NT2/D1 (cell line): ENCODE results near the gene FARP1.

Experiments used
- SUZ12 ChIP-seq: IDR thresholded peaks from 2 replicates; pipeline ENCODE4 v1.6.1; 2011; ENCODE audit not compliant: insufficient read length, insufficient read depth; ENCODE audit errors: extremely low read depth
- YY1 ChIP-seq: IDR thresholded peaks from 2 replicates; pipeline ENCODE4 v1.6.1; 2011; ENCODE audit not compliant: insufficient read length, insufficient read depth

DNA sequence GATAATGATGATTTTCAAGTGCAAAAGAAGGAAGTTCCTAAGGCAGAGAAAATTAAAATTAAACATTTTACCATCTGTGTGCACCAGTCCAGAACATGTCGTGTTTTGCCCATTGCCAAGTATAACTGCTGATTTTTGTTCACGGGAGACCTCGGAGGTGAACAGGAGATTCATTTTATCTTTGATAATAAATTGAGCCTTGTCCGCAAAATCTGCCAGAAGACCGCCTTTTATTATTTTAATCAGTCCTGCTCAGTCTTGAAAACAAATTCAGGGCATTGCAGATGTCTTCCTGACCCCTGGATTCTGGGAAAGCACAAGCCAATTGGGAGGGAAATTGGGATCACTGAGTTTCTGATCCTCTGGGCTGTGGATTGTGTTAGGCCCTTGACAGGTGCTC lies 268.1 kb downstream of the FARP1 start:
- TF ChIP-seq YY1 (no peak), SUZ12 (no peak)
